DMS114 treated with DMSO at 0.1 percent for 48 hours (cell line): ENCODE results near the gene MMRN2.
"Not testable (repeated sequence)": the region's sequence is repeated elsewhere in the genome, so short reads cannot be mapped to it uniquely, and the experiment has no call there.

Experiments used
- DNase-seq: peaks from one replicate; lab custom pipeline; 2025; ENCODE audit not compliant: unreplicated experiment; lab: John Stamatoyannopoulos, UW

The MMRN2 gene

GRCh38 chr10:86942441-86943315 lies 14.7 kb downstream of the MMRN2 start:
- no peak for DNase-seq

DNA sequence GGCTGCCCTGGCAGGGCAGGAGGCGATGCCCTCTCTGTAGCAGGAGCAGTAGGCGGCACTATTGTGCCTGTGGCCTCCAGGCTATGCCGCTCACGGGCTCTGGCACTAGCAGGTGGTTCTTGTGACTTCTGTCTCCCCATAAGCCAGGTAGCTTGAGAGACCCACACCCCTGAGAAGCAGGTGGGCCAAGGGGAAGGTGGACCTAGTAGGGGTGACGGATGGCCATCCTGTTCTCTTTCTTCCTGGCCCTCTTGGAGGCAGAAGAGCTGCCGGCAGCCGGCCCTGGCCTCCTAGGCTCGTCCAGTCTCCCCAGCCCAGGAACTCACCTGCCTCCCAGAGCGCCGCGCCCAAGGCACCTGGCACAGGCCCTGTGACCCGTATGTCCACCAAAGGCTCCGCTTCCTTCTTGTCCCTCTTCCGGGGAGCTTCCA lies 15.4 kb downstream of the MMRN2 start:
- no peak for DNase-seq

DNA sequence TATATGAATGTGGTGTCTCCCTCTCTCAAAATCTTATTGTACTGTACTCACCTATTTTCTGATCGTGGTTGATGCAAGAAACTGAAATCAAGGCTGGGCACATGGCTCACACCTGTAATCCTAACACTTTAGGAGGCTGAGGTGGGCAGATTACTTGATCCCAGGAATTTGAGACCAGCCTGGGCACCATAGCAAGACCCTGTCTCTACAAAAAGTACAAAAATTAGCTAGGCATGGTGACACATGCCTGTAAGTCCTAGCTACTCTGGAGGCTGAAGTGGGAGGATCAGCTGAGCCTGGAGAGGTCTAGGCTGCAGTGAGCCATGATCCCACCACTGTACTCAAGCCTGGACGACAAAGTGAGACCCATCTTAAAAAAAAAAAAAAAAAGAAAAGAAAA lies 16.0 kb downstream of the MMRN2 start:
- no peak for DNase-seq

- DNase-seq = no peak
Measured at GRCh38 chr10:86940677-86941076, 16.7 kb downstream of the MMRN2 start.

DNA sequence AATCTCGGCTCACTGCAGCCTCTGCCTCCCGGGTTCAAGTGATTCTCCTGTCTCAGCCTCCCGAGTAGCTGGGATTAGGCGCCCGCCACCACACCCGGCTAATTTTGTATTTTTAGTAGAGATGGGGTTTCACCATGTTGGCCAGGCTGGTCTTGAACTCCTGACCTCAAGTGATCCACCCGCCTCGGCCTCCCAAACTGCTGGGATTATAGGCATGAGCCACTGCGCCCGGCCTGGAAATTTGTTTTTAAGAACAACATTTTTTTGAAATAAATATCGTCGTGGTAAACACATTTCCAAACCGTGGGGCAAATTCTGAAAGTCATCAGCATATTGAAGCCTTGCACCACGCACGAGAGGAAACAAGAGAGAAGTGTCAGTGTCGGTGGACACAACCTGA lies 17.3 kb downstream of the MMRN2 start:
- not testable (repeated sequence) for DNase-seq

- no peak for DNase-seq
Measured at GRCh38 chr10:86938260-86938659, 19.2 kb downstream of the MMRN2 start.

- no peak for DNase-seq
Measured at GRCh38 chr10:86937502-86938154, 19.8 kb downstream of the MMRN2 start.

DNA sequence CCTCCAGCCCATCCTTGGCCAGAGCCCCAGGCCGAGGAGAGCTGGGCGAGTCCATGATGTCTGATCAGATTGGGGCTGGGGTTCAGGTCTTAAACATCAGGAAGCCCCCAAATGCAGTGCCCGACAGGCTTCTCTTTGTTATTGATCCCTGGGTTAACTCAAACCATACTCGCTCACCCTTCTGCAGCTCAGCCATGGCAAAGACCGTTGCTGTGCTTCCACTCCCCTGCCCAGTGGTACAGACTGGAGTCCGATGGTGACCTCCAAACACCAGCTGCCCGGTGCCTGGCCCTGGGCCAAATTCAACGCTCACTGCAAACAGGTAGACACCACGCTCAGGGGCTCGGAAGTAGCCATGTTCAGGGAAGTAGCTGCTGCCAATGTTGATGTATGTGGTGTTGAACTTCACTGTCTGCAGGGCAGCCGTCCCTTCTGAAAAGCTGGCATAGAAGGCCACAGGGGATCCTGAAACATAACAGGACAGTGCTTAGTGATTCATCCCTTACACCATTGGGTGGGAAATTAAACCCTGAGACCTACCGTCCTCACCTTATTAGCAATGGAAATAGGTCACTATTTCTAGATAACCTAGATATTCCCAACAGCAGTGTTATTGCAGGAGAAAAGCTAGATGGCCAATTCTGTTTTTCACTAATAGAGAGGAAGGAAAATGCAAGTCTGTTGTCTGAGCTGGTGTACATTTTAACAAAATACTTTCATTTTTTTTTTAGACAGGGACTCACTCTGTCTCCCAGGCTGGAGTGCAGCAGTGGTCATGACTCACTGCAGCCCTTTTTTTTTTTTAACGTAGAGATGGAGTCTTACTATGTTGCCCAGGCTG lies 20.5 kb downstream of the MMRN2 start:
- no peak for DNase-seq

DNA sequence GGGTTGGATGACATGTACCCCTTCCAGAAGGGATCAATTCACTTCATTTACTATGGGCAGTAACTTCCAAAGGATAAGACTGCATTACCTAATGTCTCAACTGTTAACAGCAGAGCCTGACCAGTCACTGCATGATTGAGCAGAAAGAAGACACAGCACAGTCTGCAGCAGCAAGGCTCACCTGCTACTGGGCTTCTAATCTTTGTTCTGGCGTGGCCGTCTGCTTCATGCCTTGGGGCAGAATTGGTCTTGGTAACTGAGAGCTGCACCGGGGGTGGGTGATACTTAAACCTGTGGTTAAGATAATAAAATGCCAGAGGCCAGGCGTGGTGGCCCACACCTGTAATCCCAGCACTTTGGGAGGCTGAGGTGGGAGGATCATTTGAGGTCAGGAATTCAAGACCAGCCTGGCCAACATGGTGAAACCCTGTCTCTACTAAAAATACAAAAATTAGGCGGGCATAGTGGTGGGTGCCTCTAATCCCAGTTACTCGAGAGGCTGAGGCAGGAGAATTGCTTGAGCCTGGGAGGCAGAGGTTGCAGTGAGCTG lies 23.2 kb downstream of the MMRN2 start:
- not testable (repeated sequence) for DNase-seq

DNA sequence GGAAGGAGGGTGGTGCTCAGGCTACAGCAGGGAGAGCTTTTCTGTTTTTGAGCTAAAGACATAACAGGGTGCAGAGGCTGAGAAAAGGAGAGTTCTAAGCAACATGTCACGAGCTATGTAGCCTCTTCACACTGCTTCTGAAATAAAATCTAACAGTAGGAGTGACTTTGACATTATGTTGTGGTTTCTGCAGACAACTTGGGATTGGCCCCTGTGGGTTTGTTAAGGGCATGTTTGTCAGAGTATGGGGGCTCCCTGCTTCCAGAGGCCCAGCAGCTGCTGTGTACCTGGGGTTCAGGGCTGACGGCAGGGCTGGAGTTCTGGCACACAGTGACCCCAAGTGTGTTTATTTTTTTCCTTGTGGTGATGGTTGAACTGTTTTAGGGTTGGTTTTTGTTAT lies 24.7 kb downstream of the MMRN2 start:
- DNase-seq = no peak

DNA sequence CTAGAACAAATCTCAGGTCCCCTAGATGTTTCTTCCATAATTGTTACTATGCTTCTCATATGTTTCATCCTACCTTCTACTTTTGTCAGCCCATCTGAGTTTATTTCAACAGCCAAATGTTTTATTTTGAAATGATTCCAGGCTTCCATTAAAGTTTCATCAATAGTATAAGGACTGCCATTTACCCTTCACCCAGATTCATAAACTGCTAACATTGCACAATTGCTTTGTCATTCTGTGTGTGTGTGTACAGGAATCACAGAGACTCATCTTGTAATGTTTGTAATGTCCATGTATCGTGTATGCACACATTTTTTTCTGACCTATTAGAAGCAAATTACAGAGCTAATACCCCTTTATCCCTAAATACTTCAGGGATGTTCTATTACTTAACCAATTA lies 25.5 kb downstream of the MMRN2 start:
- no peak for DNase-seq

- no peak for DNase-seq
Measured at GRCh38 chr10:86929468-86930380, 27.7 kb downstream of the MMRN2 start.

DNA sequence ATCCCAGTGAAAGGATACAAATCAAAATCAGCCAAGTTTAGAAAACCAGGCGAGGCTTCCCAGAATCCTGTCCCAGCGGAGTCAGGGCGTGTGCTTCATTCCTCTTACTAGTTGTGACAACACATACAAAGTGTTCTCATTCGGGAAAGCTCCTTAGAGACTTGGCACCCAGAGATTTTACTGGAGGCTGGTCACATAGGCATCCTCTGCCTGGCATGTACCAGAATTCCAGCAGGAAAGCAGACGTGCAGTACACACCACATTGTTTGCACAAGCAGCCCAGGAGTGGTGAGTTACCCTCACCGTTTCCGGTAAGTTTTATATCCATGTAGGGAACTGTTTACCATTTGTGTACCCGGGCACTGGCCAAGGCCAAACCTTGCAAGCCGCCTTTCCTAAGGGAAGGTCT lies 34.9 kb downstream of the MMRN2 start:
- DNase-seq = no peak

GRCh38 chr10:86918022-86918471 lies 39.4 kb downstream of the MMRN2 start:
- DNase-seq = no peak

DNA sequence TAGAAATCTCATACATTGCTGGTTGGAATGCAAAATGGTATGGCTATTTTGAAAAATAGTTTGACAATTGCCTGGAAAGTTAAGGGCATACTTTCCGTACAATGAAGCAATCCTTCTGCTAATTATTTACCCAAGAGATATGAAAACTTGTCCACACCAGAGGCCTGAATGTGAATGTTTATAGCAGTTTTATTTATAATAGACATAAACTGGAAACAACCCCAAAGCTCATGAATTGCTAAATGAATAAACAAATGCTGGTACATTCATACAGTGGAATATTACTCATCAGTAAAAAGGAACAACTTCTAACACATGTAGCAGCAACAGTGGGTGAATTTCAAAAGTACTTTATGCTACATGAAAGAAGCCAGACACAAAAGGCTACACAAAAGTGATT lies 42.7 kb downstream of the MMRN2 start:
- DNase-seq = no peak

DNA sequence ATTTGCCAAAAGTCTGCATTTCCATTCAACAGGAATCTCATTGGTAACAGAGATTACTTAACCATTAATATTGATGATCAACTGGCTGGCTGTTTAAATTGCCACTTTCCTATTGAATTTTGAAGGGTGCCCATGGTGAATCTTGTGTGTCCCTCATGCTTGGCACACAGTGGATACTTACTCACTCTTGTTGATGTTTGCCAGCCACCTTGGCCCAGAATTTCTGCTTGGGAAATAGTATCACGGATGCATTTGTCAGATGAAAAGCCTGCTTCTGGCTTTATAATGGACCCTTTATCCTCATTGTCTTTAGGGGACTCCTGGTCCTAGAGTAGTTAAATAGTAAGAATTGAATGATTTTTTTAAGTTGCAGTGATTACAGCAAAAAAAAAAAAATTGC lies 52.0 kb downstream of the MMRN2 start:
- no peak for DNase-seq

DNA sequence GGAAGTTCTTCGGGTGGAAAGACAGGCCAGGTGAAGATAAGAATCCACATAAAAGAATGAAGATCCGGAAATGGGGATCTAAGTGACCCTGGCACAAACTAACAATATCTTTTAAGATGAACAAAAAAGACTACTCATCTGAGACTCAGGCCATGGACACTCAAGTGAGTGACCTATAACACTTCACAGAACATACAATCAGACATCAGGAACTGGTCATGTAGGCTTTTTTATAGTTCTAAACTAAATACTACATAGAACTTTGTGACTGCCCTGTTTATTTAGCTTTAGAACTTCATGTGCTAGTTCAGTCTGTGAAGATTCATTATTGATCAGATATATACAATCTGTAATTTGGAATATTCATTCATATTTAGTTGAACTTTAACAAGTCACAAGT lies 52.8 kb downstream of the MMRN2 start:
- DNase-seq = no peak

DNA sequence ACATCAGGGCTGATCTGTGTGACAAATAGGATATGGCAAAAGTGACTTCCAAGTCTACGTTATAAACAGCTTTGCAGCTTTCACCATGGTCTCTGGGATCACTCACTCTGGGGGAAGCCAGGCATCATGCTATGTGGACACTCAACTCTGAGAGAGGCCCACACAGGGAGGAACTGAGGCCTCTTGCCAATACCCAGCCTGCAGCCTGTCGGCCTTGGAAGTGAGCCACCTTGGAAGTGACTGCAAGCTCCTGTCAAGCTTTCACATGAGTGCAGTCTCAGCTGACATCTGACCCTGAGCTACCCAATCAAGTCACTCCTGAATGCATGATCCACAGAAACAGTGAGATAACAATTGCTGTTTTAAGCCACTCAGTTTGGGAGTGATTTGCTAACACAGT lies 56.5 kb downstream of the MMRN2 start:
- no peak for DNase-seq

DNA sequence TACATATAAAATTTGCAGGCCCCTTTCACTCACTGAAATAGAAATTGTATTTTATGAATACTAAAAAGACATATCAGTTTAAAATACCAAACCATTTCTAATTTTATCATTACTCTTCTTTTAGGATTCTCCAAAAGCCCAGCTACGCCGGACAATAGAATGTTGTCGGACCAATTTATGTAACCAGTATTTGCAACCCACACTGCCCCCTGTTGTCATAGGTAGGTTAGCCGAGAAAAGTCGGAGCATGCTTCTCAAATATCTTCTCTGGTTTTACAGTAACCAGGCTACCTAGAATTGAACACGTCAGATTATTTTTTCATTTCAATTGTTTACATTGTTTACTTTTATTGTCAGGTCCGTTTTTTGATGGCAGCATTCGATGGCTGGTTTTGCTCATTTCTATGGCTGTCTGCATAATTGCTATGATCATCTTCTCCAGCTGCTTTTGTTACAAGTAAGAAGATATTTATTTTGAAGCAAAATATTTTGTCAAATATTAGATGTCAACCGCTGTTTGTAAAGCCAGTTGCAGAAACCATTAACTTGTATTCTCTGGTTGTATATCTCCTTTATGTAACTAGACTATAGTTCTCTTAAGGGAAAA lies 57.6 kb downstream of the MMRN2 start:
- DNase-seq = peak; percentile 60

- DNase-seq = no peak
Measured at GRCh38 chr10:86899132-86899531, 58.3 kb downstream of the MMRN2 start.
